ENCODE results near the gene NENF. TPM values are rescaled to one million over a fixed set of nuclear protein-coding genes. Genes with fewer than 3 reads are reported as not detected.

The NENF gene
- total RNA-seq, 6 experiments from 2014 or later, result 43.7 to 47.7 (median 46.3) TPM

DNA sequence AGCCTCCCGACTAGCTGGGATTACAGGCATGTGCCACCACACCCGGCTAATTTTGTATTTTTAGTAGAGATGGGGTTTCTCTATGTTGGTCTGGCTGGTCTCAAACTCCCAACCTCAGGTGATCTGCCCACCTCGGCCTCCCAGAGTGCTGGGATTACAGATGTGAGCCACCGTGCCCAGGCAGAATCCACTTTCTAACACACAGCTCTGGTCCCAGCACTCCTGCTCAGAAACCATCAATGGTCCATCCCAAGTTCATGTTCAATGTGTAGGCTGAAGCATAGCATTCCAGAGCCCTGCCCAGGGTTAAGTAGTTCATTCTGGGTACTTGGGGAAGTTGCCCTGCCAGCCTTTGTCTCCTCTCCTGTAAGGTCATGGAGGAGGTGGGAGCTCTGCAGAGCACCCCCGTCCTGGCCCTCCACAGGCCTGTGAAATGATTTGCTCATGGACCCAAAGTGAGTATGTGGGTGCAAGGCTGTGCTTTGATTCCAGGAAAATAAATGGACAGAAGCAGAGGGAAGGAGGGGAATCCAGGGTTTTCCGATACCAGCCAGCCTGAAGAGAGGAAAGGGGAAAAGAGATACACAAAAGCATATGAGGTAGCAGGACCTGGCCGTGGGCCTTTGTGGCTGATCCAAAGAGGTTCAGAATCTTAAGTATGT is 55.2 kb downstream of the NENF start:
- Mint-ChIP-seq H3K4me3 (no peak overlapping the region), H3K4me1 (ENCODE audit: low read depth) (peaks cover 30% of the 10 kb centered on the region), H3K27me3 (ENCODE audit: insufficient read depth) (peaks cover 28% of the 10 kb centered on the region), H3K36me3 (ENCODE audit: low read depth) (no peaks in the 10 kb centered on the region), H3K9me3 (no peaks in the 10 kb centered on the region), H3K27ac (no peak overlapping the region)
- TF ChIP-seq, protein P1, sequence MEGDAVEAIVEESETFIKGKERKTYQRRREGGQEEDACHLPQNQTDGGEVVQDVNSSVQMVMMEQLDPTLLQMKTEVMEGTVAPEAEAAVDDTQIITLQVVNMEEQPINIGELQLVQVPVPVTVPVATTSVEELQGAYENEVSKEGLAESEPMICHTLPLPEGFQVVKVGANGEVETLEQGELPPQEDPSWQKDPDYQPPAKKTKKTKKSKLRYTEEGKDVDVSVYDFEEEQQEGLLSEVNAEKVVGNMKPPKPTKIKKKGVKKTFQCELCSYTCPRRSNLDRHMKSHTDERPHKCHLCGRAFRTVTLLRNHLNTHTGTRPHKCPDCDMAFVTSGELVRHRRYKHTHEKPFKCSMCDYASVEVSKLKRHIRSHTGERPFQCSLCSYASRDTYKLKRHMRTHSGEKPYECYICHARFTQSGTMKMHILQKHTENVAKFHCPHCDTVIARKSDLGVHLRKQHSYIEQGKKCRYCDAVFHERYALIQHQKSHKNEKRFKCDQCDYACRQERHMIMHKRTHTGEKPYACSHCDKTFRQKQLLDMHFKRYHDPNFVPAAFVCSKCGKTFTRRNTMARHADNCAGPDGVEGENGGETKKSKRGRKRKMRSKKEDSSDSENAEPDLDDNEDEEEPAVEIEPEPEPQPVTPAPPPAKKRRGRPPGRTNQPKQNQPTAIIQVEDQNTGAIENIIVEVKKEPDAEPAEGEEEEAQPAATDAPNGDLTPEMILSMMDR (IDR thresholded peaks at IDR 0.05), result no peak
- no peak for DNase-seq

DNA sequence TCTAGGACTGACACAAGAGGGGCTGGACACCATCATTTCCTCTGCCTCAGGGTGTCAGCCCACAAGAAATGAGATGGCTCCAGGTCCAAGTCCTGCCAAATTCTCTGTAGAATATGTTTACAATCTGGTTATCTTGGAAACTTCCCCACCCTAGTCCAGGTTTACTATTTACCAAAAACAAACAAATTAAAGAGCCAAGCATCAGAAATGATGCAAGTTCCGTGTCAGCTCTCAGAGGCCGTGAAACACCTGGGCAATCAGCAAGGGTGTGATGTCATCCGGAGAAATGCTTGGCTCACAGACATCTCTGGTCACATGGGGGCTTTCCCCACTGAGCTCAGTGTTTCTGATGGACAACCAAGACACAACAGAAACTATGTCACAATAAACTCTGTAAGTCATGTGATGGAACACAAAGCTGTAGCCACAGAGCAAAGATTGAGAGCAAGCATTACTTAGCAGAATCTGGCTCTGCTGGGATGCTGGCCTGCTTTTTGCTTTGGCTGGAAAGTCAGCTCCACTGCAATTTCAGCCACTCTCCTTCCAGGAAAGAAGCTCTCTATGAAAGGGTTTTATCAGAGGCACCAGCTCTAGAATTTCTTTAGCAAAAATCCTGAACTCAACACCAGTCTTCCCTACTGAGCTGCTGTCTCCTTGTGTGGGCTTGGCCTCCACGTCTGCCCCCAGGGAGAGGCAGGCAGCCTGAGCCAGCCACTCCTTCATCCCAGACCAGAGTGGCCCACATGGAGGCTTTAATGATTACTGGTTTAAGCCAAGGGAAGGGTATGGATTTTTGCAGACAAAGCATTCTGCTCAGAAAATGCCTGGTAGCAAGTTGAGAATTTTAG is 55.9 kb downstream of the NENF start:
- TF ChIP-seq, protein P1 (IDR thresholded peaks at IDR 0.05), result no peak
- H3K4me1 Mint-ChIP-seq (ENCODE audit: low read depth), result peaks cover 28% of the 10 kb centered on the region
- no peak overlapping the region for H3K27ac Mint-ChIP-seq
- H3K36me3 Mint-ChIP-seq (ENCODE audit: low read depth), result no peaks in the 10 kb centered on the region
- DNase-seq, result no peak
- H3K27me3 Mint-ChIP-seq (ENCODE audit: insufficient read depth), result peaks cover 28% of the 10 kb centered on the region
- no peaks in the 10 kb centered on the region for H3K9me3 Mint-ChIP-seq
- H3K4me3 Mint-ChIP-seq, result no peak overlapping the region

DNA sequence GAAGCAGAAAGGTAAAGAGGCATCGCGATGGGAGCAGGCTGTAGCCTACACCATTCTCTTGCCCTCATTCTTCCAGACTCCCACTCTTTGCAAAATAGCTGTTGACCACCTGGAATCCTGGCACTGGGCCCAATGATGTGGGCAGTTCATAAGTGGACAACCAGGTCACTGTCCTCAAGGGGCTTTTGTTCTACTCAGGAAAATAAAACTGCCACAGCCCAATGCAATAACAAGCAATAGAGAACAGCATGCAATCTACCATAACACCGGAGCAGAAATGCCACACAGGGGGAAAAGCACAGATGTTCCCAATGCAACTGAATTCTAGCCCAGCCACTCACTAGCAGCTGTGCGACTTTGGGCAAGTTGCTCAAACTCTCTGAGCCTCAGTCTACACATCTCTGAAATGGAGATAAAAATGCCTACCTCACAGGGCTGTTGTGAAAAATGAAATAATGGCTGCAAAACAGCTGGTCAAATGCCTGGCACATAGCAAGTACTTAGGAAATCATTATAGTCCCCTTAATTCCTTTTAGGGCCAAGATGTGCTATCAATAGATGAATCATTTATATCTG is 56.7 kb downstream of the NENF start:
- no peaks in the 10 kb centered on the region for H3K36me3 Mint-ChIP-seq (ENCODE audit: low read depth)
- H3K9me3 Mint-ChIP-seq, result no peaks in the 10 kb centered on the region
- TF ChIP-seq, protein P1 (IDR thresholded peaks at IDR 0.05), result no peak
- H3K27ac Mint-ChIP-seq, result no peak overlapping the region
- DNase-seq, result no peak
- no peak overlapping the region for H3K4me3 Mint-ChIP-seq
- H3K27me3 Mint-ChIP-seq (ENCODE audit: insufficient read depth), result peaks cover 28% of the 10 kb centered on the region
- peaks cover 22% of the 10 kb centered on the region for H3K4me1 Mint-ChIP-seq (ENCODE audit: low read depth)

DNA sequence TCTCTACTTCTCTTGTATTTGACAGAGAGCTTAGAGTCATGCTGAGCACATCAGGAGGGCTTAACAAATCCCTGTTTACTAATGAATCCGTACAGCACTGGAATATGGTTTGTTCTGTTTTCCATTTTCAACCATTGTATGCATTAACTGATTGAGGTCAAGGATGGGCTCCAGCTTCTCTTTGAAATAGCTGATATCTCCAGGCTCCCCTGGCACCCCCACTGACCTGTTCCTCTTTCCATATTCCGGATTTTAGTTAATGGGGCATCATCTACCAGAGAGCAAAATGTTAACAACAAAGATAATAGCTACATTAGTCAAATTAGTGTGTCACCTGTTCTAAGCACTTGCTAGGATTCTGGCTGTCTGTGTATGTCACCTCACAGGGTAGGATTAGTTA is 57.6 kb downstream of the NENF start:
- TF ChIP-seq, protein P1 (IDR thresholded peaks at IDR 0.05), result no peak
- Mint-ChIP-seq H3K9me3 (no peaks in the 10 kb centered on the region), H3K4me1 (ENCODE audit: low read depth) (peaks cover 13% of the 10 kb centered on the region), H3K27me3 (ENCODE audit: insufficient read depth) (peaks cover 30% of the 10 kb centered on the region), H3K27ac (no peak overlapping the region), H3K36me3 (ENCODE audit: low read depth) (no peaks in the 10 kb centered on the region), H3K4me3 (no peak overlapping the region)
- no peak for DNase-seq

DNA sequence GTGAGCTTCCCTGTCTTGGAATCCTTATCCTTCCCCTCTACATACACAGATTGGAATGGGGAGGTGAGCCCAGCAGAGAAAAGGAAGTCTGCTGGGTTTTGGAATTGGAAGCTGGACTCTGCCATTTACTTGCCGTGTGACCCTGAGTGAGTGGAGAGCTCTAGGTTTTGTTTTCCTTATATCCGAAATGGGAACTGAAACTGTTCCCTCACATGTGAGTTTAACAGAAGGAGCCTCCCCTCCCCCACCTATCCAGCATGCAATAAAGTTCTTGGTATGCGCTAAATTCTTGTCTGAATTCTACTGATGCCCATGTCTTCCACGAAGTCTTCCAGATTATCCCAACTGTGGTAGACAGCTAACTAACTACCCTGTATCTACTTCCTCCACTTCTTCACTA is 58.7 kb downstream of the NENF start:
- peaks cover 2% of the 10 kb centered on the region for H3K4me1 Mint-ChIP-seq (ENCODE audit: low read depth)
- TF ChIP-seq, protein P1 (IDR thresholded peaks at IDR 0.05), result no peak
- no peak overlapping the region for H3K27ac Mint-ChIP-seq
- H3K36me3 Mint-ChIP-seq (ENCODE audit: low read depth), result no peaks in the 10 kb centered on the region
- H3K4me3 Mint-ChIP-seq, result no peak overlapping the region
- no peaks in the 10 kb centered on the region for H3K9me3 Mint-ChIP-seq
- no peak for DNase-seq
- peaks cover 38% of the 10 kb centered on the region for H3K27me3 Mint-ChIP-seq (ENCODE audit: insufficient read depth)

Other genes with a start within 250 kb of the NENF start
- gene PPP2R5A, start 147.5 kb upstream of the NENF start, total RNA-seq (2021; fragmentation: NEBNext Ultra II Directional; extraction: Animal tissue kit (Norgen Biotek cat#: 25700)), result 10 to 100 TPM; 15.2 to 19.5 (median 17.8) TPM
- 1 to 10 TPM; 6.9 to 7.6 (median 7.4) TPM for gene PACC1, start 18.0 kb upstream of the NENF start, total RNA-seq (2021; fragmentation: NEBNext Ultra II Directional; extraction: Animal tissue kit (Norgen Biotek cat#: 25700))
- gene ATF3, start 175.8 kb downstream of the NENF start, total RNA-seq (2021; fragmentation: NEBNext Ultra II Directional; extraction: Animal tissue kit (Norgen Biotek cat#: 25700)), result 1 to 10 TPM; 1.9 to 5.5 (median 4.8) TPM